GM18951 (cell line): ENCODE results near the gene SRC.

ENCODE experiments used
- POLR2A ChIP-seq: IDR thresholded peaks from 4 replicates; pipeline ENCODE4 v1.6.1; 2011; ENCODE audit warnings: mild to moderate bottlenecking; ENCODE audit not compliant: insufficient read length, insufficient read depth; ENCODE audit errors: extremely low read depth
- in situ Hi-C: fragments of 300-500 bp; cut with MboI; formaldehyde crosslinking; loops from one replicate; pipeline ENCODE4 v1.12.0; 2022; ENCODE audit warnings: low sequenced_read_pairs, mixed read lengths, inconsistent platforms; ENCODE audit not compliant: unreplicated experiment

SRC gene

GRCh38 chr20:37351689-37352607 lies 6.0 kb downstream of the SRC start:
- in situ Hi-C loops: no loop called here
- no peak for TF ChIP-seq POLR2A

DNA sequence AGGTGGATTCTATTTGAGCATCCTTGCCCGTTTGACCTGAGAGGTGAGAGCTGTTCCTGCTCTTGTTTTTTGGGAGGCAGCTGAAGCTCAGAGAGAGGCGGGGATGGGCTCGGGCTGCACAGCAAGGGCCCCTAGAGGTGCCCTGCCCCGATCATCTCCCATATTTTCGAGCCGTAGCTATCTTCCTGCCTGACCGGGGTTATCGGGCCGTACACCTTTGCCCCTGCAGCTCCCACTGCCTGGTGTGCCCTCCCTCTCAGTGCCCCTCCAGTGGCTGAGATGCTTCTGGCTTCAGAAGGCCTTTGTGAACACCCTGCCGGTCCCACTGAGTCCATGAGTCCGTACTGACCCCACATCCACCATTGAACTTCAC lies 6.7 kb downstream of the SRC start:
- TF ChIP-seq POLR2A: no peak

GRCh38 chr20:37353285-37353849 lies 7.4 kb downstream of the SRC start:
- no peak for TF ChIP-seq POLR2A
- in situ Hi-C loops: no loop called here

More for the DNA sequence above, 6.7 kb downstream of the SRC start:
- in situ Hi-C loops: no loop called here

GRCh38 chr20:37354210-37355195 lies 8.6 kb downstream of the SRC start:
- in situ Hi-C loops: no loop called here
- TF ChIP-seq POLR2A: no peak

GRCh38 chr20:37355252-37356180 lies 9.6 kb downstream of the SRC start:
- no peak for TF ChIP-seq POLR2A
- in situ Hi-C loops: no loop called here

DNA sequence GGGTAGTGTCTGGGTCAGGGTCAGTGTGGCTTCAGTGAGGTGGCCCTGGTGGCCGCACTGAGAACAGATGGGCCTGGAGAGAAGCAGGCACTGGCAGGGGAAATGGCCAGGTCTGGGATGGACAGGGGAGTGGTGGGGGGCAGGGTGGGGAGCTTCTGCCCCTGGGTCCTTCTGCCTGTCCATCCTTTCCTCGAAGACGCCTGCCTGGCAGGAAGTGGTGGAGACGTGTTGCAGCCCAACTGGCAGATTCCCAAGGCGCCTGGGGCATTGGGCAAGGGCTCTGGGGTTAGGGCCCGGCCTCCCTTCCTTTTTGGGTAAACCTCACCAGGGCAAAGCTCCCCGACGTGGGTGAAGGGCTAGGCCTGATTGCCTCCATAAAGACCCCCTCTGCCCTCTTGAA lies 10.4 kb downstream of the SRC start:
- no peak for TF ChIP-seq POLR2A
- in situ Hi-C loops: no loop called here

DNA sequence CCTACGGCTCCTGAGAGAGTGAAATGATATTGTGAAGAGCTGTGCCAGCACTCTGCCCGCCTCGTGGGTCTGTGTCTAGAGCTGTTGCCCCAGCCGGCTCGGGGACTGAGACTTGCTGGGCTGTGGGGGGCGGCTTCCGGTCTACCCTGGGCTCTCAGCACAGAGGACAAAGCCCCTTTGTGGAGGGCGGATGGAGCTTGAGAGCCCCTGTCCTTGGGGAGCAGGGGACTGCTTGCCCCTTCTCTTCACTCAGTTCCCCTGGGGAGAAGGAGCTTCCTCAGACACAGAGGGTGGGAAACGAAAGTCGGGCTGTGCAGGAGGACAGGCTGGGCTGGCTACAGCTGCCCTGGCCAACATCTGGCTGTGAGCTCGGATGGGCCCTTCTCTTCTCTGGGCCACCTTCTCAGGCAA lies 11.0 kb downstream of the SRC start:
- in situ Hi-C loops: no loop called here
- no peak for TF ChIP-seq POLR2A

DNA sequence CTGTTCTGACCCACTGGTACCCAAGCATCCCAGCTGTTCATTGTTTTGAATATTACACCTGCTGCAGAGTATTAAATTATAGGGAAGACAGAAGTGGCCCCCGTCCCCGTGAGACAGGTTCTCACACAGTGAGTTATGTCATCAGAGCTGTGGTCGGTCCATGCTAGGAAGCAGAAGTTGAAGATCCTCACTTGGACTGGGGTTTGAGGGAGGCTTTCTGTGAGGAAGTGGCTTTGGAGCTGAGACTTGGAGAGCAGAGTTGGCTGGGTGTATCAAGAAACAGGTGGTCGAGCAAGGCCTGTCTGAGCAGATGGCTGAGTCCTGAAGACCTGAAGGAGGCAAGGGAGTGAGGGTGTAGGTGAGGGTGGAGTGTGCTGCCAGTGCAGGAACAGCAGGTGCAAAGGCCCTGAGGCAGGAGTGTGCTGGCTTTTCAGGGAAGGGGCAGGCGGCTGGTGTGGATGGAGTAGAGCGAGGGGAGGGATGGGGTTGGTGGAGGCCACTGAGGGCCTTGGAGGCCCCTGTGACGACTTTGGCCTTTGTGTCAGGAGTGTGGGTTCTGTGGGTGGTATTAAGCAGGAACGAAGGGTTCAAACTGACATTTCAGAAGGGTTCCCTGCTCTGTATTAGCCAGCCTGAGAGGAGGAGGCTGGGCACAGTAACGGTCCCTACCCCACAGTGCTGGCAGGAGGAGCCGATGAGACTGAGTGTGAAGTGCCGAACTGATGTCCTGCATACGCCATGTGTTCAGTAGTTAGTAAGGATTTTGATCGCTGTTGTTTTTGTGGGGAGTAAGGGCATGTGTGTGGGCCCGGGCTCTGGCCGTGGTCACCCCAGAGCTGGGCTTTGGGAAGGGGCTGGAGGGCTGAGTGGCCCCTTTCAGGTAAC lies 11.8 kb downstream of the SRC start:
- in situ Hi-C loops: no loop called here
- TF ChIP-seq POLR2A: no peak

- TF ChIP-seq POLR2A: no peak
- in situ Hi-C loops: no loop called here
Measured at GRCh38 chr20:37358366-37359150, 12.6 kb downstream of the SRC start.

DNA sequence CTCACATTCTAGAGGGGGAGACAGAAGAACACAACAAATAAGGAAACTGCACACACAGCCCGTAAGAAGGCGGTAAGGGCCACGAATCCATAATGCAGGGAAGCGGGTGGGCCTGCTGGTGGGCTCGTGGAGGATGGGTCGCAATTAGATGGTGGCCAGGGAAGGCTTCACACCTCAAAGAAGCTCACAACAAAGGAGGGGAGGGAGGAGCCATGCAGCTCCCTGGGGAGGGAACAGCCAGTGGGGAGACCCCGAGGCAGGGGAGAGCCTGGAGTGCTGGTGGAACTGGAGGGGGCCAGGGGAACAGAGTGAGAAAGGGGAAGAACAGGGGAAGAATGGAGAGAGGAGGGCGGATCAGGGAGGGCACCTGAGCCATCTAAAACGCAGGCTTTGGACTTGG lies 13.4 kb downstream of the SRC start:
- in situ Hi-C loops: no loop called here
- TF ChIP-seq POLR2A: no peak

GRCh38 chr20:37359836-37360235 lies 13.9 kb downstream of the SRC start:
- TF ChIP-seq POLR2A: no peak
- in situ Hi-C loops: no loop called here
